GM18519 (cell line): ENCODE data around the gene CHST5.
"Not testable (repeated sequence)": the region's sequence is repeated elsewhere in the genome, so short reads cannot be mapped to it uniquely, and the experiment has no call there.

Source experiments
- ATAC-seq: cut with Tn5 transposase; IDR thresholded peaks from one replicate; pipeline ENCODE4 v1.9.1; 2021; ENCODE audit warnings: mild to moderate bottlenecking, moderate library complexity; ENCODE audit not compliant: unreplicated experiment, low FRiP score

Gene CHST5

GRCh38 chr16:75516189-75516966 is 19.5 kb downstream of the CHST5 start:
- not testable (repeated sequence) for ATAC-seq

GRCh38 chr16:75514296-75514695 is 21.6 kb downstream of the CHST5 start:
- ATAC-seq: no peak

GRCh38 chr16:75506574-75506973 is 29.3 kb downstream of the CHST5 start:
- ATAC-seq: no peak

- ATAC-seq: no peak
Observed at GRCh38 chr16:75506107-75506506, 29.8 kb downstream of the CHST5 start.

GRCh38 chr16:75503801-75504200 is 32.1 kb downstream of the CHST5 start:
- ATAC-seq: no peak

GRCh38 chr16:75502916-75503605 is 32.8 kb downstream of the CHST5 start:
- no peak for ATAC-seq

- ATAC-seq: not testable (repeated sequence)
Observed at GRCh38 chr16:75501820-75502219, 34.1 kb downstream of the CHST5 start.

GRCh38 chr16:75501359-75501758 is 34.5 kb downstream of the CHST5 start:
- ATAC-seq: no peak

- ATAC-seq: not testable (repeated sequence)
Observed at GRCh38 chr16:75498605-75499322, 37.1 kb downstream of the CHST5 start.

- ATAC-seq: no peak
Observed at GRCh38 chr16:75497558-75497957, 38.4 kb downstream of the CHST5 start.

GRCh38 chr16:75495076-75495674 is 40.7 kb downstream of the CHST5 start, which contains the start of gene CHST6:
Gene CHST6 (minus strand): TSS chr16:75495441. CDS start chr16:75479828, 15,613 bp downstream.
- ATAC-seq: no peak

GRCh38 chr16:75494661-75495075 is 41.2 kb downstream of the CHST5 start:
- no peak for ATAC-seq

- no peak for ATAC-seq
Observed at GRCh38 chr16:75494184-75494583, 41.7 kb downstream of the CHST5 start.

- no peak for ATAC-seq
Observed at GRCh38 chr16:75491876-75492275, 44.0 kb downstream of the CHST5 start.

GRCh38 chr16:75488322-75488721 is 47.6 kb downstream of the CHST5 start:
- no peak for ATAC-seq

- ATAC-seq: no peak
Observed at GRCh38 chr16:75486676-75487313, 49.1 kb downstream of the CHST5 start.

- no peak for ATAC-seq
Observed at GRCh38 chr16:75486014-75486675, 49.8 kb downstream of the CHST5 start.

- ATAC-seq: no peak
Observed at GRCh38 chr16:75485230-75486013, 50.5 kb downstream of the CHST5 start.

GRCh38 chr16:75483222-75483621 is 52.7 kb downstream of the CHST5 start:
- ATAC-seq: no peak
